Liver (tissue), 3 donors: ENCODE data around the gene HHAT.

Experiments
- EGR1 ChIP-seq, 2 donors: IDR thresholded peaks; 2 replicates each; pipeline ENCODE4 v1.6.1; 2016 to 2018; ENCODE audit warnings: antibody characterized with exemption in 2 of 2, low read depth in 2 of 2
- JUND ChIP-seq, 2 donors: IDR thresholded peaks; 2 replicates each; pipeline ENCODE4 v1.6.1; 2016; ENCODE audit warnings: antibody characterized with exemption in 2 of 2
- RAD21 ChIP-seq, 2 donors: IDR thresholded peaks; 2 replicates each; pipeline ENCODE4 v1.6.1; 2016; ENCODE audit warnings: antibody characterized with exemption in 2 of 2, mild to moderate bottlenecking in 2 of 2
- TAF1 ChIP-seq: conservative IDR thresholded peaks from 2 replicates; pipeline ENCODE4 v1.6.1; 2016; ENCODE audit warnings: antibody characterized with exemption, mild to moderate bottlenecking
- TF ChIP-seq, protein P1 (sequence below): fragments of 150-350 bp; IDR thresholded peaks from 2 replicates; pipeline ENCODE4 v1.5.1; 2017; ENCODE audit warnings: improper control_type of control experiment, low read depth, low read length; ENCODE audit not compliant: missing input control
- TF ChIP-seq, protein P2 (sequence below): IDR thresholded peaks from 2 replicates; pipeline ENCODE4 v1.6.1; 2016; ENCODE audit warnings: antibody characterized with exemption, mild to moderate bottlenecking
- TF ChIP-seq, protein P3 (sequence below): IDR thresholded peaks from 2 replicates; pipeline ENCODE4 v1.6.1; 2016; ENCODE audit warnings: antibody characterized with exemption
- TF ChIP-seq, protein P4 (sequence below): IDR thresholded peaks from 2 replicates; pipeline ENCODE4 v1.6.1; 2016; ENCODE audit warnings: antibody characterized with exemption
- donor health status: healthy.
- donor health status: healthy.

GRCh38 chr1:210697185-210697584 lies 368.5 kb downstream of the HHAT start:
- TF ChIP-seq, protein P1, sequence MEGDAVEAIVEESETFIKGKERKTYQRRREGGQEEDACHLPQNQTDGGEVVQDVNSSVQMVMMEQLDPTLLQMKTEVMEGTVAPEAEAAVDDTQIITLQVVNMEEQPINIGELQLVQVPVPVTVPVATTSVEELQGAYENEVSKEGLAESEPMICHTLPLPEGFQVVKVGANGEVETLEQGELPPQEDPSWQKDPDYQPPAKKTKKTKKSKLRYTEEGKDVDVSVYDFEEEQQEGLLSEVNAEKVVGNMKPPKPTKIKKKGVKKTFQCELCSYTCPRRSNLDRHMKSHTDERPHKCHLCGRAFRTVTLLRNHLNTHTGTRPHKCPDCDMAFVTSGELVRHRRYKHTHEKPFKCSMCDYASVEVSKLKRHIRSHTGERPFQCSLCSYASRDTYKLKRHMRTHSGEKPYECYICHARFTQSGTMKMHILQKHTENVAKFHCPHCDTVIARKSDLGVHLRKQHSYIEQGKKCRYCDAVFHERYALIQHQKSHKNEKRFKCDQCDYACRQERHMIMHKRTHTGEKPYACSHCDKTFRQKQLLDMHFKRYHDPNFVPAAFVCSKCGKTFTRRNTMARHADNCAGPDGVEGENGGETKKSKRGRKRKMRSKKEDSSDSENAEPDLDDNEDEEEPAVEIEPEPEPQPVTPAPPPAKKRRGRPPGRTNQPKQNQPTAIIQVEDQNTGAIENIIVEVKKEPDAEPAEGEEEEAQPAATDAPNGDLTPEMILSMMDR: no peak
- TF ChIP-seq RAD21 (IDR thresholded peaks at IDR 0.05) (no peak), EGR1 (IDR thresholded peaks at IDR 0.05; ENCODE audit: low read depth in 2 of 2) (no peak), JUND (IDR thresholded peaks at IDR 0.05) (no peak), TAF1 (no peak)
- TF ChIP-seq, protein P2, sequence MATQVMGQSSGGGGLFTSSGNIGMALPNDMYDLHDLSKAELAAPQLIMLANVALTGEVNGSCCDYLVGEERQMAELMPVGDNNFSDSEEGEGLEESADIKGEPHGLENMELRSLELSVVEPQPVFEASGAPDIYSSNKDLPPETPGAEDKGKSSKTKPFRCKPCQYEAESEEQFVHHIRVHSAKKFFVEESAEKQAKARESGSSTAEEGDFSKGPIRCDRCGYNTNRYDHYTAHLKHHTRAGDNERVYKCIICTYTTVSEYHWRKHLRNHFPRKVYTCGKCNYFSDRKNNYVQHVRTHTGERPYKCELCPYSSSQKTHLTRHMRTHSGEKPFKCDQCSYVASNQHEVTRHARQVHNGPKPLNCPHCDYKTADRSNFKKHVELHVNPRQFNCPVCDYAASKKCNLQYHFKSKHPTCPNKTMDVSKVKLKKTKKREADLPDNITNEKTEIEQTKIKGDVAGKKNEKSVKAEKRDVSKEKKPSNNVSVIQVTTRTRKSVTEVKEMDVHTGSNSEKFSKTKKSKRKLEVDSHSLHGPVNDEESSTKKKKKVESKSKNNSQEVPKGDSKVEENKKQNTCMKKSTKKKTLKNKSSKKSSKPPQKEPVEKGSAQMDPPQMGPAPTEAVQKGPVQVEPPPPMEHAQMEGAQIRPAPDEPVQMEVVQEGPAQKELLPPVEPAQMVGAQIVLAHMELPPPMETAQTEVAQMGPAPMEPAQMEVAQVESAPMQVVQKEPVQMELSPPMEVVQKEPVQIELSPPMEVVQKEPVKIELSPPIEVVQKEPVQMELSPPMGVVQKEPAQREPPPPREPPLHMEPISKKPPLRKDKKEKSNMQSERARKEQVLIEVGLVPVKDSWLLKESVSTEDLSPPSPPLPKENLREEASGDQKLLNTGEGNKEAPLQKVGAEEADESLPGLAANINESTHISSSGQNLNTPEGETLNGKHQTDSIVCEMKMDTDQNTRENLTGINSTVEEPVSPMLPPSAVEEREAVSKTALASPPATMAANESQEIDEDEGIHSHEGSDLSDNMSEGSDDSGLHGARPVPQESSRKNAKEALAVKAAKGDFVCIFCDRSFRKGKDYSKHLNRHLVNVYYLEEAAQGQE: no peak
- TF ChIP-seq, protein P3, sequence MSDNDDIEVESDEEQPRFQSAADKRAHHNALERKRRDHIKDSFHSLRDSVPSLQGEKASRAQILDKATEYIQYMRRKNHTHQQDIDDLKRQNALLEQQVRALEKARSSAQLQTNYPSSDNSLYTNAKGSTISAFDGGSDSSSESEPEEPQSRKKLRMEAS: no peak
- TF ChIP-seq, protein P4, sequence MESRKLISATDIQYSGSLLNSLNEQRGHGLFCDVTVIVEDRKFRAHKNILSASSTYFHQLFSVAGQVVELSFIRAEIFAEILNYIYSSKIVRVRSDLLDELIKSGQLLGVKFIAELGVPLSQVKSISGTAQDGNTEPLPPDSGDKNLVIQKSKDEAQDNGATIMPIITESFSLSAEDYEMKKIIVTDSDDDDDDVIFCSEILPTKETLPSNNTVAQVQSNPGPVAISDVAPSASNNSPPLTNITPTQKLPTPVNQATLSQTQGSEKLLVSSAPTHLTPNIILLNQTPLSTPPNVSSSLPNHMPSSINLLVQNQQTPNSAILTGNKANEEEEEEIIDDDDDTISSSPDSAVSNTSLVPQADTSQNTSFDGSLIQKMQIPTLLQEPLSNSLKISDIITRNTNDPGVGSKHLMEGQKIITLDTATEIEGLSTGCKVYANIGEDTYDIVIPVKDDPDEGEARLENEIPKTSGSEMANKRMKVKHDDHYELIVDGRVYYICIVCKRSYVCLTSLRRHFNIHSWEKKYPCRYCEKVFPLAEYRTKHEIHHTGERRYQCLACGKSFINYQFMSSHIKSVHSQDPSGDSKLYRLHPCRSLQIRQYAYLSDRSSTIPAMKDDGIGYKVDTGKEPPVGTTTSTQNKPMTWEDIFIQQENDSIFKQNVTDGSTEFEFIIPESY: no peak
